ENCODE data around the gene TMEM271. TPM values are rescaled to one million over a fixed set of nuclear protein-coding genes. Genes with fewer than 3 reads are reported as not detected.
A peak's percentile ranks its signal among the peaks of the same experiment; 100 is the strongest.

TMEM271 gene
- total RNA-seq, 4 donors from 2014 or later, result 0.17 to 3.6 (median 2.1) TPM

- H3K4me3 ChIP-seq (ENCODE audit: low read depth, poor library complexity, severe bottlenecking), result no peak overlapping the region
- peak in 1 of 2 donors; percentile 76 for DNase-seq (ENCODE audit: low spot score in 2 of 2)
- intact Hi-C loops (cut with DNase I; ENCODE audit: low total_unique reads), result no loop called here
- no peak for TF ChIP-seq POLR2A (IDR thresholded peaks at IDR 0.05)
- TF ChIP-seq CTCF (IDR thresholded peaks at IDR 0.05), result no peak
- 69 to 78% methylated on average over 16 of the region's 17 CpGs for WGBS, 2 donors
Measured at GRCh38 chr4:569958-570667, 6.0 kb downstream of the TMEM271 start.

GRCh38 chr4:568962-569361 is 7.1 kb downstream of the TMEM271 start:
- no peak for DNase-seq (ENCODE audit: low spot score in 2 of 2)
- no peak overlapping the region for H3K4me3 ChIP-seq (ENCODE audit: low read depth, poor library complexity, severe bottlenecking)
- intact Hi-C loops (cut with DNase I; ENCODE audit: low total_unique reads), result no loop called here
- TF ChIP-seq POLR2A (IDR thresholded peaks at IDR 0.05) (no peak), CTCF (IDR thresholded peaks at IDR 0.05) (no peak)
- 76 to 81% methylated on average over 5 of the region's 5 CpGs for WGBS, 2 donors

GRCh38 chr4:568351-568652 is 7.8 kb downstream of the TMEM271 start:
- whole genome bisulfite sequencing, 2 donors, result 56 to 61% methylated on average over 2 of the region's 2 CpGs
- peak in 1 of 2 donors; percentile 76 for DNase-seq (ENCODE audit: low spot score in 2 of 2)
- TF ChIP-seq POLR2A (IDR thresholded peaks at IDR 0.05) (no peak), CTCF (IDR thresholded peaks at IDR 0.05) (no peak)
- H3K4me3 ChIP-seq (ENCODE audit: low read depth, poor library complexity, severe bottlenecking), result no peak overlapping the region
- intact Hi-C loops (cut with DNase I; ENCODE audit: low total_unique reads), result no loop called here

GRCh38 chr4:567457-568350 is 8.4 kb downstream of the TMEM271 start:
- 80 to 85% methylated on average over 9 to 10 of the region's 10 CpGs for WGBS, 2 donors
- peak in 1 of 2 donors; percentile 70 for DNase-seq (ENCODE audit: low spot score in 2 of 2)
- intact Hi-C loops (cut with DNase I; ENCODE audit: low total_unique reads), result no loop called here
- no peak for TF ChIP-seq CTCF (IDR thresholded peaks at IDR 0.05)
- TF ChIP-seq POLR2A (IDR thresholded peaks at IDR 0.05), result no peak
- H3K4me3 ChIP-seq (ENCODE audit: low read depth, poor library complexity, severe bottlenecking), result no peak overlapping the region

- WGBS, 2 donors, result 58 to 80% methylated on average over 1 to 2 of the region's 2 CpGs
- TF ChIP-seq POLR2A (IDR thresholded peaks at IDR 0.05) (no peak), CTCF (IDR thresholded peaks at IDR 0.05) (no peak)
- intact Hi-C loops (cut with DNase I; ENCODE audit: low total_unique reads), result no loop called here
Measured at GRCh38 chr4:566508-567295, 9.4 kb downstream of the TMEM271 start.

More at GRCh38 chr4:566508-567295, 9.4 kb downstream of the TMEM271 start:
- no peak overlapping the region for H3K4me3 ChIP-seq (ENCODE audit: low read depth, poor library complexity, severe bottlenecking)
- no peak for DNase-seq (ENCODE audit: low spot score in 2 of 2)
